Memory B cell (primary cell): ENCODE results near the gene JARID2.

ENCODE experiments used
- ATAC-seq: fragments of 150-1000 bp; cut with Tn5 transposase; 2 replicates; pipeline ENCODE4 v1.10.0; 2021; ENCODE audit warnings: low read depth, mild to moderate bottlenecking, moderate library complexity
- DNase-seq, 2 donors: peaks; one replicate each; pipeline ENCODE4 v3.0.0; 2022; ENCODE audit warnings: low spot score in 2 of 2
- H3K27ac Mint-ChIP-seq: one replicate; pipeline ENCODE4 v1.8.0; 2022; ENCODE audit warnings: mild to moderate bottlenecking, moderate library complexity, mixed read lengths
- H3K27me3 Mint-ChIP-seq: one replicate; pipeline ENCODE4 v1.8.0; 2022; ENCODE audit warnings: mixed read lengths
- H3K36me3 Mint-ChIP-seq: one replicate; pipeline ENCODE4 v1.8.0; 2022; ENCODE audit warnings: mild to moderate bottlenecking, mixed read lengths
- H3K4me1 Mint-ChIP-seq: one replicate; pipeline ENCODE4 v1.8.0; 2022; ENCODE audit warnings: mixed read lengths
- H3K4me3 Mint-ChIP-seq: one replicate; pipeline ENCODE4 v1.8.0; 2022; ENCODE audit warnings: mild to moderate bottlenecking, moderate library complexity, mixed read lengths
- H3K9me3 Mint-ChIP-seq: one replicate; pipeline ENCODE4 v1.8.0; 2022; ENCODE audit warnings: mixed read lengths

JARID2 gene

DNA sequence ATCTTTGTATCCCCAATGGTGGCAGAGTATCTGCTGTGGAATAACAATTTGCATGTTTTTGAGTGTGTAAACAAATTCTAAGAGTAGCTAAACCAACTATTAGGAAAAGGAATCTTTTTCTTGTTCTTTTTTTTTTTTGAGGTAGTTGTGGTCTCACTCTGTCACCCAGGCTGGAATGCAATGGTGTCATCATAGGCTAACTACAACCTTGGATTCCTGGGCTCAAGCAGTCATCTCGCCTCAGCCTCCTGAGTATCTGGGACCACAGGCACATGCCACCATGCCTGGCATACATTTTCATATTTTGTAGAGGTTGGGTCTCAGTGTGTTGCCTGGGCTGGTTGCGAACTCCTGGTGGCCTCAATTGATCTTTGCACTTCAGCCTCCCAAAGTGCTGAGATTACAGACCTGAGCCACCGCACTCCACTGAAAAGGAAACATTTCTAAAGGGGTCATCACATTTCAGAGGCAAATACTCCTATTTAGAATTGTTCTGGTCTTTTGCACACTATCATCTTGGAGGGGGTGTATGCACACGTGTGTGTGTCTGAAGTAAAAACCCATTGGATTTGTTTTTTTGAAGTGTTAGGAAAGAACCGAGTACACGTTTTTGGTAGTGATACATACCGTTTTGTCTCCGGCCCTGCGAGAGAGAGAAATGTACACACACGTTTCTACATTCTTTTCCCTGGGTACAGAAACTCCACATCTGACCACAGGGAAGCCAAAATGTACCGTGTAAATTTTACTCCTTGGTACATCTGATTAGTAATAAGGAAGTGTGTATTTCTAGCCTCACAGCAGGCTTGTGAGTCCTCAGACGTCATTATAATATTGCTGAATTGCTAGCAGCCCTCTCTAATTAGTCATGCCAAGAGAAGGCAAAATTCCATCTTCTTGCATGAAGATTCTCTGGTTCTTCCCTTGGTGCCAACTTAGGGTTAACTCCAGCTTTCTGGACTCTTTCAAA lies 183.6 kb downstream of the JARID2 start:
- Mint-ChIP-seq H3K4me3 (no peak overlapping the region), H3K27ac (no peak overlapping the region), H3K27me3 (no peaks in the 10 kb centered on the region), H3K9me3 (no peaks in the 10 kb centered on the region), H3K4me1 (peaks cover 63% of the 10 kb centered on the region), H3K36me3 (peaks cover 8% of the 10 kb centered on the region)
- ATAC-seq (peak; percentile 66), DNase-seq (no peak)

DNA sequence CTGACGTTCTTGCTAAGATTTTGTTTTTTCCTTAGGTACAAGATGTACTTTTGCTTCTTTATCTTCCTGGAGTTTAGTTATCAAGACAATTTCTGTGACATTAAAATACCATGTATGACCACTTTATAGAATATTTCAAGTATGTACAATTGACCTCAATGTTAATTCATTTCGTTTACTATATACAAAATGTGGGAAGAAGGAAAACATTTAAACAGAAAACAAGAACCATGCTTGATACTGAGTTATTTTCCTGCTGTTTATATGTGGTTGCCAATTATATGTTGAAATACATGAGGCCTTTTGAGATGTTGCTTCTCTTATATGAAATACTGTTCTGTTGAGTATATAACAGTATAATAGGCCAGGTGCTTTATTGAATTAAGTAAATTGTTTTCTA lies 184.3 kb downstream of the JARID2 start:
- Mint-ChIP-seq H3K36me3 (peaks cover 9% of the 10 kb centered on the region), H3K27me3 (no peaks in the 10 kb centered on the region), H3K9me3 (no peaks in the 10 kb centered on the region), H3K4me1 (peaks cover 66% of the 10 kb centered on the region), H3K4me3 (no peak overlapping the region), H3K27ac (no peak overlapping the region)
- no peak for DNase-seq
- ATAC-seq = no peak

DNA sequence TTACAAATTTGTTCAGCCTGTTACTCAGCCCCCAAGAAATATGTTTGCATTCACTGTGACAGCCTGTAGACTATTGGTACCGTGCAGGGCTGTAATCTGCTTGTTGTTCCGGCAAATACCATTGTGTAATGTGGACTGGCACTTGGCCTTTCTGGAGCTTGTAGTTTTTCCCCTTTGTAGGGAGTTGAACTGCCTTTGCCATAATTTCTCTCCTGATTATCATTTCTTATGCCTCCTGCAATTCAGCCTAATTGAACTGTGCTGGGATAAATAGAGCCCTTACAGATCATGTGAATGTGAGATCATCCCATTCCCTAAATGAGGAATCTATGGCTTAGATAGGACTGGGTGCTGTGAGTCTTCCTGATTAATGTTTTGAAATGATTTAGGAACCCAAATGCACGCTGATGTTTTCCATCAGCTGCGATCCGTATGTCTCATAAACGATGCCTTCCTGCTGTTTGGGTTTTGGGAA lies 185.1 kb downstream of the JARID2 start:
- H3K27ac Mint-ChIP-seq = no peak overlapping the region
- no peak for ATAC-seq

DNA sequence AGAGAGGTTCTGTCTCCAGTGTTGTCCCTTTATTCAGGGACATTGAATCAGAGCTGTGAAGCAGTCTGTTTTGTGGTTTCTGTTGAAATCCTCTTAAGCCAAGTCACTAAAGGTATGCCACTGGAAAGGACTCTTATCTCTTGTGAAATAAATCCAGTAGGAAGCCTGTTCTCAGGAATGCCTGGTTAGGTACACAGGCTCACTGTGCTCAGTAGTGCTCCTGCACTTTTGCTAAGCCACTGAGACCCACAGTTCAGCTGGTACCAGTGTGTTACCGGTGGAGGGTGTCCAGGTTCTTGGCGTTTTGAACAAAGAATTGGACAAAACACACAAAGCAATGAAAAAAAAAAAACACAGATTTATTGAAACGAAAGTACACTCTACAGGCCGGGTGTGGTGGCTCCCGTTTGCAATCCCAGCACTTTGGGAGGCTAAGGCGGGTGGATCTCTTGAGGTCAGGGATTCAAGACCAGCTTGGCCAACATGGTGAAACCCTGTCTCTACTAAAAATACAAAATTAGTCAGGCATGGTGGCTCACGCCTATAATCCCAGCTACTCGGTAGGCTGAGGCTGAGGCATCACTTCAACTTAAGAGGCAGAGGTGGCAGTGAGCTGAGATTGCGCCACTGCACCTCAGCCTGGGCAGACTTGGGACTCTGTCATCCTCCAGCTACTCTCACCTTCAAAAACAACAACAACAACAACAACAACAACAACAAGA lies 186.1 kb downstream of the JARID2 start:
- Mint-ChIP-seq H3K4me1 (peaks cover 64% of the 10 kb centered on the region), H3K27ac (peak overlapping the region; percentile 20), H3K36me3 (peaks cover 6% of the 10 kb centered on the region), H3K4me3 (no peak overlapping the region), H3K9me3 (no peaks in the 10 kb centered on the region), H3K27me3 (no peaks in the 10 kb centered on the region)
- no peak for ATAC-seq
- DNase-seq = no peak

More for the DNA sequence above, 185.1 kb downstream of the JARID2 start:
- Mint-ChIP-seq H3K4me3 (no peak overlapping the region), H3K36me3 (peaks cover 6% of the 10 kb centered on the region), H3K4me1 (peaks cover 63% of the 10 kb centered on the region), H3K9me3 (no peaks in the 10 kb centered on the region), H3K27me3 (no peaks in the 10 kb centered on the region)
- DNase-seq = no peak

DNA sequence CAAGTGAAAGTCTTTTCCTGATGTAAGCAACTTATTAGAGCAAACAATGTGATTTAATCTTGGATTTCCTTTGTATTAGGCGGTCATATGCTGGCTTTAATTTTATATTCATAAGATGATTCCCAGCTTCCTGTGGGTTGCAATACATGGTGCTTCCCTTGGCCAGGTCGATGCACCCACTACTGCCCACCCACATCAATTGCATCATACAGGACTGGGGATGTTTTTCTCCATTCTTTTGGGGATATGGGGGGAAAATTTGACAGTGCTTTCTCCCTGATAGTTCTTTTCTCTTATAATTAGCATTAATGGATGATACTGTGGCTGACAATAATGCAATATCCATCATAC lies 187.6 kb downstream of the JARID2 start:
- peak overlapping the region; percentile 39 for H3K4me3 Mint-ChIP-seq

DNA sequence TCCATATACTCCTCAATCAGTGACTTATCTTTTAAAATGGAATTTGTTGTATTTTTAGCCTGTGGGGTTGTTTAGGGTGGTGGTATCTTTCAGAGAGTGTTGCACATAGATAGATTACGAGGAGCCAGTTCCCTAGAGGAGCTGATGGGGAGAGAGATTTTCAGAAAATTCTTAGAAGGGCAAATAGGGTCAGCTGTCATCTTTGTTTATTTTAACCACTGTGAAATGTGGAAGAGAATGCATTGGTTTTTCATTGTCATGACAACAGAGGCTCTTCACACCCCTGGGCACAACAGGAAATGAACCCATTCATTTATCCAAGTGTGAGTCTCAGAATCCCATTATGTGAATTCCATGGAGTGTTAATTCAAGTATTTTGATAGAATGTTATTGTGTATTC lies 188.4 kb downstream of the JARID2 start:
- peak overlapping the region; percentile 60 for H3K27ac Mint-ChIP-seq
- DNase-seq (no peak), ATAC-seq (no peak)
- no peaks in the 10 kb centered on the region for H3K27me3 Mint-ChIP-seq
- no peak overlapping the region for H3K4me3 Mint-ChIP-seq
- peaks cover 57% of the 10 kb centered on the region for H3K4me1 Mint-ChIP-seq
- H3K36me3 Mint-ChIP-seq = peaks cover 4% of the 10 kb centered on the region
- H3K9me3 Mint-ChIP-seq = no peaks in the 10 kb centered on the region

More for the DNA sequence above, 187.6 kb downstream of the JARID2 start:
- Mint-ChIP-seq H3K27me3 (no peaks in the 10 kb centered on the region), H3K4me1 (peaks cover 59% of the 10 kb centered on the region), H3K9me3 (no peaks in the 10 kb centered on the region), H3K36me3 (peaks cover 6% of the 10 kb centered on the region), H3K27ac (peak overlapping the region; percentile 69)
- DNase-seq (no peak), ATAC-seq (no peak)

DNA sequence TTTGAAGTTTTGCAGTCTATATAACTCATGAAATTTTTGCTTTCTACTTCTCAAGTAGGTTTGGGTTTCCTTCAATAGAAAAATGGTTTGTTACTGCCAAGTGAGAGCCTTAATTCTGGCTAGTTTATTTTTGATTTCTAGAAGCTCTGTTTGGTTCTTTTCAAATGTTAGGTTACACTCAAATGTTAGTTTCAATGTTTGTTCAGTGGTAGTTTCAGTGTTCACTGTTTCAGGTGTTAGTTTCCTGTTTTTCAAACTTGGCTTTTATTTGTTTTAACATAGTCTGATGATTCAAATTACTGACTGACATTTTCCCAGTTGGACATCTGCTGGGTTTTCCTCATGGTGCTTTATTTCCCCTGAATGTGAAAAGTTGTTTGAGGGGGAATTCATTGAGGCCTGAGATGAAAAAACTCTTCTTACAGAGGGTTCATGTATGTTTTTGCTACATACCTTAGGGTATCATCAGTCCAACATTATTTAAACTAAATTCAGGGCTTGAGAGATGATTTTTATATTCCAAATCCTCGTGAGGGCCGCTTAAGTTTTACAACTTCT lies 189.0 kb downstream of the JARID2 start:
- Mint-ChIP-seq H3K27ac (peak overlapping the region; percentile 60), H3K4me3 (peak overlapping the region; percentile 12), H3K36me3 (peaks cover 4% of the 10 kb centered on the region), H3K27me3 (no peaks in the 10 kb centered on the region), H3K4me1 (peaks cover 58% of the 10 kb centered on the region), H3K9me3 (no peaks in the 10 kb centered on the region)
- no peak for DNase-seq
- ATAC-seq = no peak

DNA sequence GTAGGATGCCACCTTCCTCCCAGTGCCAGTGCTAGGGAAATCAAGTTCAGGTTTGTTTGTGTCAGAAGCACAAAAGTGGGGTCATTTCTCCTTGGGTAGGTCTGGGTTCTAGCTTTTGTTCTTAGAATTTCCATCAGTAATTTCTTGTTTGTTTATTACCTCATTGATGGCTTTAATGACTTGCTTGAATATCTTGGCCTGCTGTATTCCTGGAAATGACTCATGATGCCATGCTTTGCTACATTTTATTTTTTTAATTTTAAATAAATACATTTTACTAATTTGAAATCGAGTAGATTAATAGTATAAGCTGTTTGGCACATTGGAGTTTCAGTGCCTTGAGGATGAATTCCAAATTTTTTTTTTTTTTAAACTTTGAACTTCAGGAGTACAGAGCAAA lies 189.6 kb downstream of the JARID2 start:
- no peak for DNase-seq
- no peak overlapping the region for H3K4me3 Mint-ChIP-seq
- H3K36me3 Mint-ChIP-seq = peaks cover 4% of the 10 kb centered on the region
- peaks cover 56% of the 10 kb centered on the region for H3K4me1 Mint-ChIP-seq
- H3K9me3 Mint-ChIP-seq = no peaks in the 10 kb centered on the region
- no peaks in the 10 kb centered on the region for H3K27me3 Mint-ChIP-seq
- H3K27ac Mint-ChIP-seq = no peak overlapping the region
- ATAC-seq = no peak

DNA sequence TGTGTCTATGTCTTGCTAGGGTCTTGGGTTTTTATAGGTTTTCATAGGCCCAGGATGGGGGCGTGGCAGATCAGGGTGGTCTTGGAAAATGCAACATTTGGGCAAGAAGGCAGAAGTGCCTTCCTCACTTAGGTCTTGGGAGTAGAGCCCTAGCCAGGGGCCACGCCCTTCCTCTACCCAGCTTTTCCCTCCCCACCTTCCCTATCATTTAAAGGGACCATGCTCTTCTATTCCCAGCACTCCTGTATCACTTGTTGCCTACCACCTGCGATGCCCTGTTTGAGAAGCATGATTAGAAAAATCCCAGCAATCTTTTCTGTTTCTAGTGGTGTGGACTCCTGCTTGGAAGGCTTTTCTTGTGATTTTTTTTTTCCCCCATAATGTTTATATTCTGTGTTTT lies 190.6 kb downstream of the JARID2 start:
- H3K27ac Mint-ChIP-seq = peak overlapping the region; percentile 88
- H3K4me3 Mint-ChIP-seq = no peak overlapping the region
- H3K4me1 Mint-ChIP-seq = peaks cover 56% of the 10 kb centered on the region
- ATAC-seq = no peak
- DNase-seq = no peak
- no peaks in the 10 kb centered on the region for H3K27me3 Mint-ChIP-seq
- peaks cover 4% of the 10 kb centered on the region for H3K36me3 Mint-ChIP-seq
- H3K9me3 Mint-ChIP-seq = no peaks in the 10 kb centered on the region

DNA sequence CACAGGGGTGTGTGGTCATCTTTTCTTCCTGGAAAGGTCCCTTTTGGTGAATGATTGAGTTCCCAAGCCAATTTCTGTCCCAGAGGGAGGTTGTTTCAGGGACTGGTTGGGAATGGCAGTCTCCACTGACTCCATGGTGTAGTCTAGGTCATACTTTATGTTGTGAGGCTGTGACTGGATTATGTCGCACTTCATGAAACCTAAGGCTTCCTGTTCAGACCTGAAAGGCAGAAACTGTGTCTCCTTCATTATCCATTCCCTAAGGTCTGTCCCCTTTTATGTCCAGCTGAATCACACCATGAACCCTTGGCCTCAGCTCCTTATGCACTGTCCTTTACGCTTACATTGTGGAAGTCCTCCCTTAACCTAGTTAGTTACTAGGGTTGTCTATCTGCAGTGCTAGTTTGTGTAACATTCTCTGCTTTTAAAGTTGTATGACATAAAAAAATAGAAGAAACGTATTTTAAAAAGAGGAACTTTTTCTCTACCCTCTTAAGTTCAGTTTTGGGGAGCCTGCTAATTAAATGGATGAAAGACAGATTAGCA lies 191.3 kb downstream of the JARID2 start:
- DNase-seq (no peak), ATAC-seq (no peak)
- no peaks in the 10 kb centered on the region for H3K27me3 Mint-ChIP-seq
- peak overlapping the region; percentile 88 for H3K27ac Mint-ChIP-seq
- H3K4me3 Mint-ChIP-seq = no peak overlapping the region
- H3K36me3 Mint-ChIP-seq = peaks cover 4% of the 10 kb centered on the region
- peaks cover 56% of the 10 kb centered on the region for H3K4me1 Mint-ChIP-seq
- H3K9me3 Mint-ChIP-seq = no peaks in the 10 kb centered on the region

DNA sequence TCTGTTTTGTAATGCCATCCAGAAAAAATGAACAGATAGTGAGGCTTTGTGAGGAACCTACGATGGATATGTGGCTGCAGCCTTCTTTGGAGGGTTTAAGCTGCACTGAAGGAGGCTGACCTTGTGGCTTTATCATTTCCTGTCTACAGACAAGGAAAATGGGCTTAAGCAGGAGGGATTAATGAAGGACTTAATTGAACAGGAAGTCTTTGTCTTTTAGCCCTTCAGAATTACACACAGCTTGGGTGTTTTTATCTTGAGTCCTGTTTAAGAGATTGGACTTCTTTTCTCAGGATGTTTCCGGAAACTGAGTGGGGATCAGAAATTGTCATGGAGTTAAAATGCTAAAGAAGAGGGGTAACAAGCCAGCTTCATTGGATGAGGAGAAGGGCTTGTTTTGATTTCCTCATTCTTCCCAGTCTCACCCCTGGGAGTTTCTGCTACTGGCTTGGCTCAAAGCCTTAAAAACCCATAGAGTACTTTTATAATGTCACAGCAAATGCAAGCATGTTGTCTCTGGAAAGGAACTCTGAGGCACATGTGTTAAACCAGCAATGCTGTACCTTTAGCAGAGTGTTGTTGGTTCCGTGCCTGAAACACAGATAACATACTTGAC lies 193.6 kb downstream of the JARID2 start:
- Mint-ChIP-seq H3K4me3 (no peak overlapping the region), H3K4me1 (peaks cover 38% of the 10 kb centered on the region), H3K27me3 (no peaks in the 10 kb centered on the region), H3K9me3 (no peaks in the 10 kb centered on the region), H3K36me3 (peaks cover 2% of the 10 kb centered on the region), H3K27ac (peak overlapping the region; percentile 41)
- ATAC-seq (no peak), DNase-seq (no peak)

DNA sequence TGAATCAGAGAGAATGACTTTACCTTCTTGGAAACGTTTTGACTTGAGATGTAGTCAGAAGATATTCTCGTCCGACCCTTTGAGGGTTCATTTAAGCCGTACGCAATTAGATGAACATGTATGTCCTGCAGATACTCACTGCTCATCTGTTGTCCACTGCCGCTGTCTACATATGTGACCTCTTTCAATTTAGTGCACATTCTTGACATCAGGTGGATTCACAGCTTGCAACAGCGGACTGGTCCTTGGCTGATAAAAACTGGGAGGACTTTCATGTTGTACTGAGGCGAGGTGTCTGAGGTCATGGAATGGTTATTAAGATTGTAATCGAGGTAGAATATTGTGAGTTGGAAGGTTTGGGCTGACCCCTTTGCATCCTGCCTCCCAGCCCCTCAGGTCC lies 194.2 kb downstream of the JARID2 start:
- Mint-ChIP-seq H3K36me3 (no peaks in the 10 kb centered on the region), H3K4me1 (peaks cover 34% of the 10 kb centered on the region), H3K27me3 (no peaks in the 10 kb centered on the region), H3K27ac (peak overlapping the region; percentile 6), H3K4me3 (no peak overlapping the region), H3K9me3 (no peaks in the 10 kb centered on the region)
- ATAC-seq = no peak
- DNase-seq = no peak

DNA sequence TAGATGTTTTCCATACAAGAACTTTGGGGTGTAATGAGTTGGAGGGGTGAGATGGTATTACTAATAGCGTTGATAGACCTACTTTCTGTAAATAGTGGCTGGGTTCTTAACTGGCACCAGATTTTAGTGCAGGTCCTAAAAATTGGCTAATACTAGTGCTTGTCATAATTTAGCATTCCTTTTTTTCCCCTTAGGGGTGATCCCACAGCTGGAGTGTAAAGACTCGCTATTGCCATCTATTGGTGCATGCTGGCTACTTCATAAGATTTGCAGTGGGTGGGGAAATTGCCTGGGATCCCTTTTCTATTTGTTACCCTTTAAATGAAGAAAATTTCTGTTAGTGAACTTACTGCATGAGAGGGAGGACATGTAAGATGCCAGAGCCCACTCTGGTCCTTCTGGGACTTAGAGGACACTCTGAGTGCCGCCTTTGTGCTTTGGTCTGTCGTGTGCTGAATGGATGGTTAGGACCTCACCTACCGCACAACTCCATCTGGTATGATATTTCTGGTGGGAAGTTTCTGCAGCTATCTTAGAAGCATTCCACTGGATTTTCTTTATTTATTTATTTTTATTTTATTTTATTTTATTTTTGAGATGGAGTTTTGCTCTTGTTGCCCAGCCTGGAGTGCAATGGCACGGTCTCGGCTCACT lies 195.5 kb downstream of the JARID2 start:
- DNase-seq (peak; percentile 41 to 56), ATAC-seq (peak; percentile 67)
- H3K9me3 Mint-ChIP-seq = no peaks in the 10 kb centered on the region
- H3K27me3 Mint-ChIP-seq = no peaks in the 10 kb centered on the region
- H3K27ac Mint-ChIP-seq = peak overlapping the region; percentile 6
- H3K36me3 Mint-ChIP-seq = no peaks in the 10 kb centered on the region
- H3K4me3 Mint-ChIP-seq = no peak overlapping the region
- H3K4me1 Mint-ChIP-seq = peaks cover 34% of the 10 kb centered on the region
